Aorta (tissue), 5 donors: ENCODE results near the gene PCDHA7. TPM values are rescaled to one million over a fixed set of nuclear protein-coding genes. Genes with fewer than 3 reads are reported as not detected.
A peak's percentile ranks its signal among the peaks of the same experiment; 100 is the strongest.
"Not testable (repeated sequence)": the region's sequence is repeated elsewhere in the genome, so short reads cannot be mapped to it uniquely, and the experiment has no call there.

Experiments used
- ATAC-seq: fragments of 200-7000 bp; cut with Tn5 transposase; one replicate; pipeline ENCODE4 v1.9.1; 2022; ENCODE audit warnings: moderate library complexity; ENCODE audit not compliant: low FRiP score
- DNase-seq, 2 donors: peaks; one replicate each; pipeline ENCODE4 v3.0.0-alpha.2; 2020
- H3K27ac ChIP-seq, 2 donors: one replicate each; pipeline ENCODE4 v1.5.1; 2013; ENCODE audit warnings: low read length in 2 of 2, mild to moderate bottlenecking in 2 of 2, moderate library complexity in 2 of 2, control low read depth in 1 of 2, inconsistent platforms in 1 of 2, low read depth in 1 of 2
- H3K27me3 ChIP-seq, 2 donors: one replicate each; pipeline ENCODE4 v1.6.1; 2013; ENCODE audit warnings: control low read depth in 1 of 2, low read length in 1 of 2, mild to moderate bottlenecking in 1 of 2, moderate library complexity in 1 of 2; ENCODE audit not compliant: insufficient read depth in 2 of 2, control insufficient read depth in 1 of 2
- H3K36me3 ChIP-seq, 2 donors: one replicate each; pipeline ENCODE4 v1.6.1; 2013; ENCODE audit warnings: control low read depth in 1 of 2, low read length in 1 of 2, mild to moderate bottlenecking in 1 of 2; ENCODE audit not compliant: insufficient read depth in 2 of 2, control insufficient read depth in 1 of 2
- H3K4me1 ChIP-seq, 2 donors: one replicate each; pipeline ENCODE4 v1.6.1; 2013; ENCODE audit warnings: low read length in 2 of 2, control low read depth in 1 of 2, mild to moderate bottlenecking in 1 of 2, moderate library complexity in 1 of 2; ENCODE audit not compliant: insufficient read depth in 2 of 2, control insufficient read depth in 1 of 2
- H3K4me3 ChIP-seq, 2 donors: one replicate each; pipeline ENCODE4 v1.5.1; 2013; ENCODE audit warnings: low read length in 2 of 2, control low read depth in 1 of 2, mild to moderate bottlenecking in 1 of 2
- H3K9me3 ChIP-seq: one replicate; pipeline ENCODE4 v1.6.1; 2013; ENCODE audit warnings: mild to moderate bottlenecking, low read length; ENCODE audit not compliant: control insufficient read depth
- WGBS, 2 donors: extraction: QIAGEN DNeasy Blood & Tissue Kit; methylation state at CpG; one replicate each; pipeline ENCODE4 v1.1.7; 2013; 5-methylcytosine and 5-hydroxymethylcytosine counted together
- intact Hi-C, 2 donors: fragments of 100-400 bp; cut with DNase I; formaldehyde crosslinking; loops; one replicate each; pipeline versions ENCODE4 v1.14.2 to v1.15.0; 2022
- polyA plus RNA-seq, 2 donors: library from polyadenylated mRNA; stranded (reverse); fragments of 200-250 nt; gene quantifications; one replicate each; pipeline ENCODE4 v1.2.3, GENCODE V29; 2013
- total RNA-seq, 2 donors: library from RNA; stranded (reverse); fragmentation: NEBNext Ultra II Directional; extraction: Animal tissue kit (Norgen Biotek cat#: 25700); gene quantifications; one replicate each; pipeline ENCODE4 v1.2.1, GENCODE V29; 2021
- donor health status: healthy with polysubstance abuse.
- donor health status: Bipolar disorder and iron deficiency.
- donor health status: DM: no; HTN: no; CAD: no.
- donor health status: DM: no; HTN: no; CAD: no.
- donor health status: DM: yes; HTN: yes; CAD: no.

Gene PCDHA7
- total and polyA plus RNA-seq, 4 donors: 0.13 to 0.57 (median 0.32) TPM; not detected in 1

- DNase-seq, H3K27ac ChIP-seq, H3K4me1 ChIP-seq, ATAC-seq, H3K36me3 ChIP-seq, intact Hi-C loops, H3K4me3 ChIP-seq, H3K27me3 ChIP-seq: not testable (repeated sequence)
- 31 to 34% methylated on average over 88 to 106 of the region's 106 CpGs for WGBS, 2 donors
- H3K9me3 ChIP-seq: peaks cover 20% of the 10 kb centered on the region
These were observed 4.3 kb upstream of the PCDHA7 start for GRCh38 chr5:140829511-140830501.

- DNase-seq, H3K27ac ChIP-seq, H3K27me3 ChIP-seq, H3K4me3 ChIP-seq, intact Hi-C loops, H3K4me1 ChIP-seq, H3K36me3 ChIP-seq, ATAC-seq: not testable (repeated sequence)
- peaks cover 21% of the 10 kb centered on the region for H3K9me3 ChIP-seq
- WGBS, 2 donors: 12 to 16% methylated on average over 26 to 27 of the region's 38 CpGs
These were observed 455 bp downstream of the PCDHA7 start for GRCh38 chr5:140834439-140835008.

GRCh38 chr5:140835622-140836510 is 1.8 kb downstream of the PCDHA7 start:
- Histone ChIP-seq H3K9me3 (peaks cover 14% of the 10 kb centered on the region), H3K27me3 (no peaks in the 10 kb centered on the region), H3K4me3 (no peak overlapping the region), H3K36me3 (no peaks in the 10 kb centered on the region), H3K27ac (no peak overlapping the region), H3K4me1 (no peaks in the 10 kb centered on the region)
- peak in 1 of 2 donors; percentile 71 for DNase-seq
- intact Hi-C loops: no loop called here
- no peak for ATAC-seq
- 33 to 36% methylated on average over 100 to 103 of the region's 103 CpGs for WGBS, 2 donors

GRCh38 chr5:140840978-140841962 is 7.2 kb downstream of the PCDHA7 start, which contains the start of gene PCDHA8:
TSS of gene PCDHA8 (plus strand) at chr5:140841187. CDS start at chr5:140841322, 135 bp downstream.
- WGBS, 2 donors: 11 to 23% methylated on average over 44 to 47 of the region's 47 CpGs
- Histone ChIP-seq H3K4me1 (no peaks in the 10 kb centered on the region), H3K4me3 (no peak within 1 kb of the TSS), H3K36me3 (no peaks in the 10 kb centered on the region), H3K27ac (no peak within 1 kb of the TSS), H3K27me3 (peaks cover 0 to 1% of the 10 kb centered on the region in 2 donors), H3K9me3 (peaks cover 6% of the 10 kb centered on the region)
- intact Hi-C loops: no loop called here
- DNase-seq (no peak), ATAC-seq (no peak)

GRCh38 chr5:140842798-140843733 is 9.0 kb downstream of the PCDHA7 start:
- DNase-seq (peak in 1 of 2 donors; percentile 72), ATAC-seq (no peak)
- 38% methylated on average over 87 of the region's 87 CpGs; no CpG with 5 or more reads in 1 of the 2 donors for WGBS, 2 donors
- intact Hi-C loops: no loop called here
- peaks cover 0 to 1% of the 10 kb centered on the region in 2 donors for H3K27me3 ChIP-seq
- H3K4me3 ChIP-seq: no peak overlapping the region
- no peaks in the 10 kb centered on the region for H3K36me3 ChIP-seq
- H3K9me3 ChIP-seq: peaks cover 4% of the 10 kb centered on the region
- no peak overlapping the region for H3K27ac ChIP-seq
- no peaks in the 10 kb centered on the region for H3K4me1 ChIP-seq

GRCh38 chr5:140848139-140849102 is 14.4 kb downstream of the PCDHA7 start, which contains the start of gene PCDHA9:
TSS of gene PCDHA9 (plus strand) at chr5:140848382. CDS start at chr5:140848496, 114 bp downstream.
- H3K36me3 ChIP-seq, H3K4me3 ChIP-seq, H3K4me1 ChIP-seq, ATAC-seq, H3K27ac ChIP-seq, intact Hi-C loops, H3K27me3 ChIP-seq, DNase-seq: not testable (repeated sequence)
- WGBS, 2 donors: 13% methylated on average over 46 of the region's 48 CpGs; no CpG with 5 or more reads in 1 of the 2 donors
- H3K9me3 ChIP-seq: peaks cover 15% of the 10 kb centered on the region
